Brain microvascular endothelial cell (primary cell): ENCODE results near the gene PRPS1.

ENCODE experiments used
- DNase-seq: peaks from one replicate; pipeline ENCODE4 v3.0.0-alpha.2; 2020
- H3K27ac ChIP-seq: fragments of 250-450 bp; sonication (Bioruptor Pico); 2 replicates; pipeline ENCODE4 v1.5.1; 2020; ENCODE audit warnings: mild to moderate bottlenecking, moderate library complexity
- H3K27me3 ChIP-seq: fragments of 250-450 bp; sonication (Bioruptor Pico); replicated peaks from 2 replicates; pipeline ENCODE4 v1.5.1; 2020; ENCODE audit warnings: mild to moderate bottlenecking
- H3K36me3 ChIP-seq: fragments of 250-450 bp; sonication (Bioruptor Pico); replicated peaks from 2 replicates; pipeline ENCODE4 v1.5.1; 2020; ENCODE audit warnings: mild to moderate bottlenecking
- H3K4me3 ChIP-seq: 2 replicates; pipeline ENCODE4 v1.5.1; 2011; ENCODE audit warnings: low read depth, mild to moderate bottlenecking, control low read depth, low read length, moderate library complexity
- in situ Hi-C: cut with HindIII; loops from 2 replicates; pipeline ENCODE4 v1.10.0; 2017; ENCODE audit warnings: low sequenced_read_pairs, low pct_ligation_motif_present
- TF ChIP-seq, protein P1 (sequence below): IDR thresholded peaks from 2 replicates; pipeline ENCODE4 v1.5.1; 2011; ENCODE audit warnings: low read depth, mild to moderate bottlenecking, moderate library complexity, low read length, control low read depth, inconsistent platforms; ENCODE audit errors: missing control alignments

PRPS1 gene

DNA sequence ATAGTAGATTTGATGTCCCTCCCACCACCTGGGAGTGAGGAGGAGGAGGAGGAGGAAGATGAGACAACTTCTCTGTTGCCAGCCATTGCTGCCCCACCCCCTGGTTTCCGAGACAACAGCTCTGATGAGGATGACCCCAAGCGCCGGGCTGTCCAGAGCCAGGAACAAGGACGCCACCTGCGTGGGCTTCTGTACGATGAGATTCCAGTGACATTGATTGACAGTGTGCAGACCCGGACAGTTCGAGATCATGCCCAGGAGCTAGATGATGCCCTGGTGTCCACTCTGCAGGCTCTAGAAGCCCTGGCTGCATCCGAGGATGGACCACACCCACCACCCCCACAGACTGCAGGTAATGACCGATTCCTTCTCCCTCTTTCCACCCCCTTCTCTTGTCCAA lies 30.5 kb upstream of the PRPS1 start:
- no peak for DNase-seq
- no peaks in the 10 kb centered on the region for H3K36me3 ChIP-seq
- no peaks in the 10 kb centered on the region for H3K27me3 ChIP-seq
- H3K27ac ChIP-seq = no peak overlapping the region
- in situ Hi-C loops = no loop called here
- TF ChIP-seq, protein P1, sequence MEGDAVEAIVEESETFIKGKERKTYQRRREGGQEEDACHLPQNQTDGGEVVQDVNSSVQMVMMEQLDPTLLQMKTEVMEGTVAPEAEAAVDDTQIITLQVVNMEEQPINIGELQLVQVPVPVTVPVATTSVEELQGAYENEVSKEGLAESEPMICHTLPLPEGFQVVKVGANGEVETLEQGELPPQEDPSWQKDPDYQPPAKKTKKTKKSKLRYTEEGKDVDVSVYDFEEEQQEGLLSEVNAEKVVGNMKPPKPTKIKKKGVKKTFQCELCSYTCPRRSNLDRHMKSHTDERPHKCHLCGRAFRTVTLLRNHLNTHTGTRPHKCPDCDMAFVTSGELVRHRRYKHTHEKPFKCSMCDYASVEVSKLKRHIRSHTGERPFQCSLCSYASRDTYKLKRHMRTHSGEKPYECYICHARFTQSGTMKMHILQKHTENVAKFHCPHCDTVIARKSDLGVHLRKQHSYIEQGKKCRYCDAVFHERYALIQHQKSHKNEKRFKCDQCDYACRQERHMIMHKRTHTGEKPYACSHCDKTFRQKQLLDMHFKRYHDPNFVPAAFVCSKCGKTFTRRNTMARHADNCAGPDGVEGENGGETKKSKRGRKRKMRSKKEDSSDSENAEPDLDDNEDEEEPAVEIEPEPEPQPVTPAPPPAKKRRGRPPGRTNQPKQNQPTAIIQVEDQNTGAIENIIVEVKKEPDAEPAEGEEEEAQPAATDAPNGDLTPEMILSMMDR = no peak
- no peak overlapping the region for H3K4me3 ChIP-seq

DNA sequence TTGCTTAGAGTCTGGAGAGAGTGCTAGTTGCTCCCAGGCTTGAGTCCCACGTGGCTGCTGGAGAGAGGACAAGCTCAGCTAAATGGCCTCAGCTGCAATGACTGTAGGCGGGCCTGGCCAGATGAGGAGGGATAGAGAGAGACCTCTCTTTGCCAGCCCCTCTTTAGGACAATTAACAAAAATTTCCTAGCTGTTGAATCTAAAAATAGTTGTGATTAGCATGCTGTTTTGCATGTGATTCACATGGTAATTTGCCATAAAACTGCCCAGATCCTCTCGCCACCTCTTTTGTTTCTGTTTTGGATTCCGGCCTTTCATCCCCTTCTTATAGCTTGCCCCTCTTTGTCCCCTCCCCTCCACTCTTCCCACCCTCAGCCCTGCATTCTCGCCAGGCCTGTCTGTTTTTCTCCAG lies 28.9 kb upstream of the PRPS1 start:
- H3K27me3 ChIP-seq = no peaks in the 10 kb centered on the region
- TF ChIP-seq, protein P1 = no peak
- H3K4me3 ChIP-seq = no peak overlapping the region
- H3K27ac ChIP-seq = no peak overlapping the region
- in situ Hi-C loops = no loop called here
- DNase-seq = no peak
- no peaks in the 10 kb centered on the region for H3K36me3 ChIP-seq

DNA sequence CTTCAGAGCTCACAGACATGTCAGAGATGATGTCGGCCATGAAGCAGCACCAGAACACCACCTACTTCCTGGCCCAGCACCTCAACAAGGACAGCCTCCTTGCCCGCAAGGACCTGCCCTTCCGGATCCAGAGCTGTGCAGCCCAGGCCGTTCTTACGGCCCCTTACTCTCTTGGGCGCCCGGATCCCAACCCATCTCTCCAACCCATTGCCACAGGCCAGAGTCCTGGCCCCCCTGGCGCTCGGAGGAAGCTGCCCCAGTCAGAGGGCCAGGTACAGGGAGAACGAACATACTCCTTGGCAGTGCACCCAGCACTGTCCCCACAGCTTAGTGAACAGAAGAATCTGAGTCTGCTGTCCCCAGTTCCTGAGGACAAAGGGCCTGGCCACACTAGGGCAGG lies 27.9 kb upstream of the PRPS1 start:
- H3K36me3 ChIP-seq = no peaks in the 10 kb centered on the region
- H3K27me3 ChIP-seq = no peaks in the 10 kb centered on the region
- in situ Hi-C loops = no loop called here
- DNase-seq = no peak
- H3K27ac ChIP-seq = no peak overlapping the region
- TF ChIP-seq, protein P1 = no peak
- H3K4me3 ChIP-seq = no peak overlapping the region

DNA sequence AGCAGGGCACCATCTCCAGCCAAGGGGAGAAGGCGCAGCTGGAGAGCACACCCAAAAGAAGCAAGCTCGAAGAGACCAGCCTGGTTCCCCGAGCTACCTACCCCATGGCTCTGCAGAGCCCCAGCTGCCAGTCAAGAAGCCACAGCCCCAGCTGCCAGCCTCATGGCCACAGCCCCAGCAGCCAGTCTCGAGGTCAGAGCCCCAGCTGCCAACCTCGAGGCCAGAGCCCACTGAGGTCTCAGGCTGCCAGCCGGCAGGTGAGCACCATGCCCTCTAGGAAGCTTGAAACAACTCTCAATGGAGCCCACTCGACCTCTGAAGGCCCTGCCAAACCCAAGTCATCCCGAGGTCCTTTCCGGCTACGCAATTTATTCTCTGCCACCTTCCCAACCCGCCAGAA lies 27.0 kb upstream of the PRPS1 start:
- H3K27me3 ChIP-seq = no peaks in the 10 kb centered on the region
- in situ Hi-C loops = no loop called here
- H3K27ac ChIP-seq = no peak overlapping the region
- no peak for DNase-seq
- H3K36me3 ChIP-seq = no peaks in the 10 kb centered on the region
- H3K4me3 ChIP-seq = no peak overlapping the region
- TF ChIP-seq, protein P1 = no peak

DNA sequence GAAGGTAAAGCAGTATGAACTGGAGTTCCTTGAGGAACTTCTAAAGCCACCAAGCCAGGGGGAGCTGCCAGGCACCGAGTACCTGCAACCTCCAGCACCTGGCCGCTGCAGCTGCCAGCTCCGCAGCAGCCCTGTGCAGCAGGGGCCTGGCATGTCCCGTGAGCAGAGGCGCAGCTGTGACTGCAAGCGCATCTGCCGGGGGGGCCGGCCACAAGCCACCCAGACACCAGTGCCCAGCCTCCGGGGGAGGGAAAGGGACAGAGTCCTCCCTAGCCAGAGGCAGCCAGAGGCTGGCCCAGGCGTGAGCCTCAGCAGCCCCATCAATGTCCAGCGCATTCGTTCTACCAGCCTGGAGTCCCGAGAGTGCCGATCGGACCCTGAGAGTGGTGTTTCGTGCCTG lies 26.6 kb upstream of the PRPS1 start:
- DNase-seq = no peak
- Histone ChIP-seq H3K27ac (no peak overlapping the region), H3K27me3 (no peaks in the 10 kb centered on the region), H3K4me3 (no peak overlapping the region), H3K36me3 (no peaks in the 10 kb centered on the region)
- TF ChIP-seq, protein P1 = no peak
- in situ Hi-C loops = no loop called here

DNA sequence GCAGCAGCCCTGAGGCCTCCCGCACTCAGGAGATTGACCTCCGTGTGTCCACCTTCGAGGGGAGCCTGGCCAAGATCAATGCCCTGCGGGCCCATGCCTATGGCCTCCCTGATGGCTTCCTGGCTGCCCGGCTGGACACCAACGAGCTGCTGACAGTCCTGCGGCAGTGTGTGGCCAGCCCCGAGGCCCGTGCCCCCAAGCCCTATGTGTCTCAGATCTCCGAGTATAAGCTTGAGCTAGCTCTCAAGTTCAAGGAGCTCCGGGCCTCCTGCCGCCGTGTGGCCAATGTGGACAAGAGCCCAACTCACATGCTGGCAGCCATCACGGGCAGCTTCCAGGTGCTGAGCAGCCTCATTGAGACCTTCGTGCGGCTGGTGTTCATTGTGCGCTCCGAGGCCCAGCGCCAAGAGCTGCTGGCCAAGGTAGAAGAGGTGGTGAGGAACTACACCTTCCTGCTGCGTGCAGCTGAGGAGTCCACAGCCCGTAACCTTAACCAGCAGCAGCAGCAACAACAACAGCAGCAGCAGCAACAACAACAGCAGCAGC lies 25.5 kb upstream of the PRPS1 start:
- H3K36me3 ChIP-seq = no peaks in the 10 kb centered on the region
- H3K4me3 ChIP-seq = no peak overlapping the region
- in situ Hi-C loops = no loop called here
- DNase-seq = no peak
- TF ChIP-seq, protein P1 = no peak
- H3K27ac ChIP-seq = no peak overlapping the region
- H3K27me3 ChIP-seq = no peaks in the 10 kb centered on the region
